SU-DHL-6 (cell line): ENCODE results near the gene ZNF354C.

Source experiments
- H2AFZ ChIP-seq: fragments of 200-600 bp; sonication (generic); 2 replicates; pipeline ENCODE4 v1.6.1; 2014; ENCODE audit warnings: low read depth, mild to moderate bottlenecking, moderate library complexity, mixed read lengths, antibody characterized with exemption, low read length; ENCODE audit not compliant: severe bottlenecking
- H3F3A ChIP-seq: fragments of 200-600 bp; shearing (Covaris generic); 2 replicates; pipeline ENCODE4 v1.6.0; 2016; ENCODE audit warnings: antibody characterized with exemption, mild to moderate bottlenecking; ENCODE audit not compliant: insufficient read depth
- H3K27ac ChIP-seq: fragments of 200-600 bp; sonication (generic); 2 replicates; pipeline ENCODE4 v1.5.1; 2016; ENCODE audit warnings: low read depth, mild to moderate bottlenecking, low read length, moderate library complexity, mixed read lengths
- H3K27me3 ChIP-seq: fragments of 200-600 bp; sonication (generic), shearing (Covaris generic); 2 replicates; pipeline ENCODE4 v1.6.0; 2014; ENCODE audit warnings: mild to moderate bottlenecking, low read length
- H3K36me3 ChIP-seq: fragments of 200-600 bp; sonication (generic); 2 replicates; pipeline ENCODE4 v1.6.1; 2014; ENCODE audit warnings: mild to moderate bottlenecking, low read length, mixed read lengths
- H3K4me2 ChIP-seq: fragments of 300-600, 200-600 bp; shearing (Covaris generic), sonication (generic); 2 replicates; pipeline ENCODE4 v1.6.0; 2014; ENCODE audit warnings: low read length, low read depth, mild to moderate bottlenecking; ENCODE audit not compliant: poor library complexity, severe bottlenecking
- H3K4me3 ChIP-seq: fragments of 200-600 bp; sonication (generic); 2 replicates; pipeline ENCODE4 v1.5.1; 2014; ENCODE audit warnings: antibody characterized with exemption, low read length, mild to moderate bottlenecking, mixed read lengths; ENCODE audit not compliant: insufficient read depth, poor library complexity, severe bottlenecking
- H3K79me2 ChIP-seq: fragments of 200-600 bp; sonication (generic); 2 replicates; pipeline ENCODE4 v1.6.1; 2014; ENCODE audit warnings: mild to moderate bottlenecking, low read length, moderate library complexity; ENCODE audit not compliant: insufficient read depth
- H3K9ac ChIP-seq: fragments of 200-600 bp; sonication (generic); 2 replicates; pipeline ENCODE4 v1.7.0; 2014; ENCODE audit warnings: mild to moderate bottlenecking, low read length
- H3K9me2 ChIP-seq: fragments of 200-600 bp; sonication (generic); replicated peaks from 2 replicates; pipeline ENCODE4 v1.6.1; 2014; ENCODE audit warnings: low read length; ENCODE audit not compliant: insufficient read depth
- H3K9me3 ChIP-seq: fragments of 200-600 bp; sonication (generic); 2 replicates; pipeline ENCODE4 v1.6.1; 2014; ENCODE audit warnings: low read length, mixed read lengths; ENCODE audit not compliant: insufficient read depth
- H4K20me1 ChIP-seq: fragments of 200-600 bp; sonication (generic); 2 replicates; pipeline ENCODE4 v1.6.1; 2014; ENCODE audit warnings: low read depth, mild to moderate bottlenecking, antibody characterized with exemption, low read length, moderate library complexity, mixed read lengths
- EZH2phosphoT487 ChIP-seq: fragments of 200-600 bp; sonication (generic), shearing (Covaris generic); conservative IDR thresholded peaks from 2 replicates; pipeline ENCODE4 v1.6.1; 2018; ENCODE audit warnings: mild to moderate bottlenecking, antibody characterized with exemption, low read length, moderate library complexity, mixed read lengths
- TF ChIP-seq, protein P1 (sequence below): fragments of 200-600 bp; sonication (generic); IDR thresholded peaks from one replicate; pipeline ENCODE4 v1.5.1; 2017; ENCODE audit warnings: antibody characterized with exemption, mild to moderate bottlenecking, low read length, moderate library complexity; ENCODE audit not compliant: insufficient read depth, poor library complexity, severe bottlenecking

Gene ZNF354C

DNA sequence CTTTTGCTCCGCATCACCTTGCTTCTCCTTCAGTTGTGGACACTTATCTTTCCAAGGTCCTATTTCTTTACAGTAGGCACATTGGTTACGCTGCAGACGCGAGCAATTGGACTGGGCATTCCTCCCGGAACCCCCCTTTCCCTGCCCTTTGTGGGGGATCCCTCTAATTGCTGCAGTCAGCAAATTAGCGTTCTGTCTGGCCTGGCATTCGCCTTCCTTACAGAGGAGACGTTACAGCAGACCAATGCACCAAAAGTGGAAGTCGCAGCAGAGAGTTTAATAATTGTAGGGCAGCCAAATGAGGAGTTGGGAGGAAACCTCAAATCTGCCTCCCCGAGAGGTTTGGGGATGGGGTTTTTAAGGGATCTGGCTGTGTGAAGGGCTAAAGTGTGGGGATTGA, 5.3 kb upstream of the ZNF354C start:
- H3K9ac ChIP-seq: no peak overlapping the region
- TF ChIP-seq, protein P1, sequence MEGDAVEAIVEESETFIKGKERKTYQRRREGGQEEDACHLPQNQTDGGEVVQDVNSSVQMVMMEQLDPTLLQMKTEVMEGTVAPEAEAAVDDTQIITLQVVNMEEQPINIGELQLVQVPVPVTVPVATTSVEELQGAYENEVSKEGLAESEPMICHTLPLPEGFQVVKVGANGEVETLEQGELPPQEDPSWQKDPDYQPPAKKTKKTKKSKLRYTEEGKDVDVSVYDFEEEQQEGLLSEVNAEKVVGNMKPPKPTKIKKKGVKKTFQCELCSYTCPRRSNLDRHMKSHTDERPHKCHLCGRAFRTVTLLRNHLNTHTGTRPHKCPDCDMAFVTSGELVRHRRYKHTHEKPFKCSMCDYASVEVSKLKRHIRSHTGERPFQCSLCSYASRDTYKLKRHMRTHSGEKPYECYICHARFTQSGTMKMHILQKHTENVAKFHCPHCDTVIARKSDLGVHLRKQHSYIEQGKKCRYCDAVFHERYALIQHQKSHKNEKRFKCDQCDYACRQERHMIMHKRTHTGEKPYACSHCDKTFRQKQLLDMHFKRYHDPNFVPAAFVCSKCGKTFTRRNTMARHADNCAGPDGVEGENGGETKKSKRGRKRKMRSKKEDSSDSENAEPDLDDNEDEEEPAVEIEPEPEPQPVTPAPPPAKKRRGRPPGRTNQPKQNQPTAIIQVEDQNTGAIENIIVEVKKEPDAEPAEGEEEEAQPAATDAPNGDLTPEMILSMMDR: no peak
- no peak for TF ChIP-seq EZH2phosphoT487
- no peaks in the 10 kb centered on the region for H3K27me3 ChIP-seq
- no peaks in the 10 kb centered on the region for H3K79me2 ChIP-seq
- no peak overlapping the region for H3K4me3 ChIP-seq
- H3K4me2 ChIP-seq: no peak overlapping the region
- no peaks in the 10 kb centered on the region for H3K9me2 ChIP-seq
- H3K27ac ChIP-seq: no peak overlapping the region
- H2AFZ ChIP-seq: no peak overlapping the region
- H3K36me3 ChIP-seq: no peaks in the 10 kb centered on the region
- no peaks in the 10 kb centered on the region for H3F3A ChIP-seq
- H4K20me1 ChIP-seq: no peaks in the 10 kb centered on the region
- no peaks in the 10 kb centered on the region for H3K9me3 ChIP-seq

DNA sequence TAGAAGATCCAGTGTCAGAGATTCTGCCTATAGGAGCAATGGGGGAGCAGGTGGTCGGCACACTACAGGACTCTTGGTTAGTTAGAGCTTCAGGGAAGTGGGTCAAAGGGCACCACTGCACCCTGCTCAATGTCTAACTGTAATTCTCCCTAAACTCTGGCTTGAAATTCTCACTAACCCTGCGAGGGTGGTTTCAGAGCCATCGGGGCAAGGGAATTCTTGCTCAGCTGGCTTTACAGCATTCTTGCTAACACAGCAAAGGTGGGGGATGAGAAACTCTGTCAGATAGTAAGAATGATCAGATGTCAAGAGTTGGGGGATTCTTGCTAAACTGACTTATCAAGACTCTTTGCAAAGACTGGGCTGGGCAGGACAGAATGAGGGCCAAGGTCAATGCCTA, 4.7 kb upstream of the ZNF354C start:
- H2AFZ ChIP-seq: no peak overlapping the region
- H3F3A ChIP-seq: no peaks in the 10 kb centered on the region
- H3K4me3 ChIP-seq: no peak overlapping the region
- TF ChIP-seq, protein P1: no peak
- no peak for TF ChIP-seq EZH2phosphoT487
- H3K9me2 ChIP-seq: no peaks in the 10 kb centered on the region
- no peak overlapping the region for H3K4me2 ChIP-seq
- H3K9ac ChIP-seq: no peak overlapping the region
- H3K79me2 ChIP-seq: no peaks in the 10 kb centered on the region
- H3K27ac ChIP-seq: no peak overlapping the region
- H3K27me3 ChIP-seq: no peaks in the 10 kb centered on the region
- H3K9me3 ChIP-seq: no peaks in the 10 kb centered on the region
- no peaks in the 10 kb centered on the region for H4K20me1 ChIP-seq
- H3K36me3 ChIP-seq: no peaks in the 10 kb centered on the region

DNA sequence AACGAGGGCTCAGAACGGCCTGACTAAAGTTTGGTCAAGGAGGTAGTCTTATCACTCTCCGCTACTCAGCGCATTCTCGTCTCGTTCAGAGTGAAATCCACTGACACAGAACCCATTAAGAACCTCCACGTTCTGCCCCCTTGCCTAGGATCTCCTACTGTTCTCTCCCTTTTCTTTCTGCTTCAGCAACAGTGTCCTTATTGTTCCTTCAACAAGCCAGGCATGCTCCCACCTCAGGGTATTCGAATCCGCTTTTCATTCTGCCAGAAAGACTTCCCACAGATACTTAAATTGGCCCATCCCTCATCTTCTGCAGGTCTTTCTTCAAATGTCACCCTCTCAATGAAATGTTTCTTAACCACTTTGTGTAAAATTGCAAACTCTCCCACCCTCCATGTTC, 4.3 kb upstream of the ZNF354C start:
- Histone ChIP-seq H3K4me2 (no peak overlapping the region), H3K79me2 (no peaks in the 10 kb centered on the region), H3K9me2 (no peaks in the 10 kb centered on the region), H4K20me1 (no peaks in the 10 kb centered on the region), H2AFZ (no peak overlapping the region), H3K27ac (no peak overlapping the region), H3K36me3 (no peaks in the 10 kb centered on the region), H3K4me3 (no peak overlapping the region), H3K27me3 (no peaks in the 10 kb centered on the region), H3K9me3 (no peaks in the 10 kb centered on the region), H3F3A (no peaks in the 10 kb centered on the region), H3K9ac (no peak overlapping the region)
- TF ChIP-seq, protein P1: no peak
- TF ChIP-seq EZH2phosphoT487: no peak
